GM18505 (cell line): ENCODE data around the gene OTOGL.
"Not testable (repeated sequence)": the region's sequence is repeated elsewhere in the genome, so short reads cannot be mapped to it uniquely, and the experiment has no call there.

ENCODE experiments used
- ATAC-seq: cut with Tn5 transposase; IDR thresholded peaks from one replicate; pipeline ENCODE4 v1.9.1; 2021; ENCODE audit not compliant: unreplicated experiment
- POLR2A ChIP-seq: IDR thresholded peaks from 4 replicates; pipeline ENCODE4 v1.6.1; 2011; ENCODE audit warnings: borderline replicate concordance; ENCODE audit not compliant: insufficient read depth, insufficient read length; ENCODE audit errors: extremely low read depth

OTOGL gene

GRCh38 chr12:80241576-80242273 is 142.4 kb downstream of the OTOGL start:
- TF ChIP-seq POLR2A, result no peak
- no peak for ATAC-seq

- no peak for TF ChIP-seq POLR2A
- ATAC-seq, result no peak
These were observed 143.0 kb downstream of the OTOGL start for GRCh38 chr12:80242321-80242720.

- not testable (repeated sequence) for ATAC-seq
These were observed 150.2 kb downstream of the OTOGL start for GRCh38 chr12:80249581-80249980.

- no peak for TF ChIP-seq POLR2A
- no peak for ATAC-seq
These were observed 158.6 kb downstream of the OTOGL start for GRCh38 chr12:80257920-80258319.

GRCh38 chr12:80260269-80260668 is 160.9 kb downstream of the OTOGL start:
- ATAC-seq, result no peak

GRCh38 chr12:80261403-80261802 is 162.1 kb downstream of the OTOGL start:
- ATAC-seq, result no peak
- TF ChIP-seq POLR2A, result no peak

More at GRCh38 chr12:80260269-80260668, 160.9 kb downstream of the OTOGL start:
- TF ChIP-seq POLR2A, result no peak

- ATAC-seq, result no peak
- no peak for TF ChIP-seq POLR2A
These were observed 163.0 kb downstream of the OTOGL start for GRCh38 chr12:80262346-80262745.

GRCh38 chr12:80262771-80263170 is 163.4 kb downstream of the OTOGL start:
- ATAC-seq, result no peak

GRCh38 chr12:80264386-80264785 is 165.0 kb downstream of the OTOGL start:
- no peak for TF ChIP-seq POLR2A
- ATAC-seq, result no peak

More at GRCh38 chr12:80262771-80263170, 163.4 kb downstream of the OTOGL start:
- TF ChIP-seq POLR2A, result no peak

- ATAC-seq, result no peak
These were observed 165.6 kb downstream of the OTOGL start for GRCh38 chr12:80264891-80265290.

GRCh38 chr12:80268924-80269749 is 169.8 kb downstream of the OTOGL start:
- no peak for ATAC-seq
- no peak for TF ChIP-seq POLR2A

More at GRCh38 chr12:80264891-80265290, 165.6 kb downstream of the OTOGL start:
- no peak for TF ChIP-seq POLR2A

- peak; percentile 58 for ATAC-seq
- TF ChIP-seq POLR2A, result no peak
These were observed 170.6 kb downstream of the OTOGL start for GRCh38 chr12:80269803-80270552.

- no peak for TF ChIP-seq POLR2A
- no peak for ATAC-seq
These were observed 172.4 kb downstream of the OTOGL start for GRCh38 chr12:80271780-80272179.
